GM06990 (cell line): ENCODE measurements around the gene GLIS1.

Experiments
- DNase-seq: peaks from one replicate; pipeline ENCODE4 v3.0.0-alpha.2; 2011; ENCODE audit not compliant: insufficient read length; ENCODE audit errors: extremely low read depth
- H3K27me3 ChIP-seq: replicated peaks from 2 replicates; pipeline ENCODE4 v1.6.0; 2011; ENCODE audit warnings: low read length; ENCODE audit not compliant: control insufficient read depth, insufficient read depth
- H3K36me3 ChIP-seq: 2 replicates; pipeline ENCODE4 v1.5.1; 2011; ENCODE audit warnings: low read length; ENCODE audit not compliant: control insufficient read depth, insufficient read depth
- H3K4me3 ChIP-seq: replicated peaks from 2 replicates; pipeline ENCODE4 v1.5.1; 2011; ENCODE audit warnings: low read depth, mild to moderate bottlenecking, control low read depth, low read length
- TF ChIP-seq, protein P1 (sequence below): IDR thresholded peaks from 2 replicates; pipeline ENCODE4 v1.5.1; 2011; ENCODE audit warnings: low read length, control low read depth, mild to moderate bottlenecking, inconsistent platforms; ENCODE audit not compliant: insufficient read depth, poor library complexity, severe bottlenecking

GLIS1 gene

DNA sequence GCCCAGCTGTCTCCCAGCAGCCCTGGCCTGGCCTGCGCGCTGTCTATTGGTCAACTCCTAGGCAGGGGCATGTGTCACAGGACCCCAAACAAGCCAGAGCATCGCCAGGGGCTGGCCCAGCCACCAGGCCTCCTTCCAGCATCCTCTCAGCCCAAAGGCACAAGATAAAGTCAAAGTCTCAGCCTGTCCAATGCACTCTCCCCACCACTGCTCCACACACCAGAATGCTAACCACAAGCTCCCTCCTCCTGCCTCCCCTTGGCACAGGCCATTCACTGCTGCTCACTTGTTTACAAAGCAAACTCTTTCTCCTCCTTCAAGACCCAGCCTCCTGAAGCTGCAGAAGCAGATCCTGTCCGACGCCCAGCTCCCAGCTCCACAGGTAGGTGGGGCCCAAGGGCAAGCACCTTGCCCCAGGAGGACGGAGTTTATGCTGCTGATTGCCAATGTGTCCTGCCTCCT lies 146.4 kb downstream of the GLIS1 start:
- no peak overlapping the region for H3K4me3 ChIP-seq
- no peak for DNase-seq
- H3K27me3 ChIP-seq, result peaks cover 1% of the 10 kb centered on the region; the same call in 1 of the 2 replicates
- TF ChIP-seq, protein P1, sequence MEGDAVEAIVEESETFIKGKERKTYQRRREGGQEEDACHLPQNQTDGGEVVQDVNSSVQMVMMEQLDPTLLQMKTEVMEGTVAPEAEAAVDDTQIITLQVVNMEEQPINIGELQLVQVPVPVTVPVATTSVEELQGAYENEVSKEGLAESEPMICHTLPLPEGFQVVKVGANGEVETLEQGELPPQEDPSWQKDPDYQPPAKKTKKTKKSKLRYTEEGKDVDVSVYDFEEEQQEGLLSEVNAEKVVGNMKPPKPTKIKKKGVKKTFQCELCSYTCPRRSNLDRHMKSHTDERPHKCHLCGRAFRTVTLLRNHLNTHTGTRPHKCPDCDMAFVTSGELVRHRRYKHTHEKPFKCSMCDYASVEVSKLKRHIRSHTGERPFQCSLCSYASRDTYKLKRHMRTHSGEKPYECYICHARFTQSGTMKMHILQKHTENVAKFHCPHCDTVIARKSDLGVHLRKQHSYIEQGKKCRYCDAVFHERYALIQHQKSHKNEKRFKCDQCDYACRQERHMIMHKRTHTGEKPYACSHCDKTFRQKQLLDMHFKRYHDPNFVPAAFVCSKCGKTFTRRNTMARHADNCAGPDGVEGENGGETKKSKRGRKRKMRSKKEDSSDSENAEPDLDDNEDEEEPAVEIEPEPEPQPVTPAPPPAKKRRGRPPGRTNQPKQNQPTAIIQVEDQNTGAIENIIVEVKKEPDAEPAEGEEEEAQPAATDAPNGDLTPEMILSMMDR, result peak; percentile 26
- H3K36me3 ChIP-seq, result no peaks in the 10 kb centered on the region

DNA sequence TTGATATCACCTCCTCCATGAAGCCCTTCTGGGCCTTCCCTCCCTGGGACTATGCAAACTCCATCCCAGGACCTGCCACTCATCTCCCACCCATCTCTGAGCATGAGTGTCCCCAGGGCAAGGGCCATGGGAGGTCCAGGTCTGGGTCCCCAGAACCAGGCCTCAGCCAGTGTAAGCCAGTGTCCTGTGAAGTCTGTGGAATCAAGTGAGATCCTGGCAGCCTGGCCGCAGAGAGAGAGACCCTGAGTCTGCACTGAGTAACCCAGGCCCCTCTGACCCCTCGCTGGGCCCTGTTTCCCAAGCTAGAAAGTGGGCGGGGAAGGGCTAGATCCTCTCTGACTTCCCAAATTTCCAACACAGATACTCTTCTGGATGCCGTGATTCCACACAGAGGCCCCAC lies 147.0 kb downstream of the GLIS1 start:
- no peak overlapping the region for H3K4me3 ChIP-seq
- TF ChIP-seq, protein P1, result no peak

DNA sequence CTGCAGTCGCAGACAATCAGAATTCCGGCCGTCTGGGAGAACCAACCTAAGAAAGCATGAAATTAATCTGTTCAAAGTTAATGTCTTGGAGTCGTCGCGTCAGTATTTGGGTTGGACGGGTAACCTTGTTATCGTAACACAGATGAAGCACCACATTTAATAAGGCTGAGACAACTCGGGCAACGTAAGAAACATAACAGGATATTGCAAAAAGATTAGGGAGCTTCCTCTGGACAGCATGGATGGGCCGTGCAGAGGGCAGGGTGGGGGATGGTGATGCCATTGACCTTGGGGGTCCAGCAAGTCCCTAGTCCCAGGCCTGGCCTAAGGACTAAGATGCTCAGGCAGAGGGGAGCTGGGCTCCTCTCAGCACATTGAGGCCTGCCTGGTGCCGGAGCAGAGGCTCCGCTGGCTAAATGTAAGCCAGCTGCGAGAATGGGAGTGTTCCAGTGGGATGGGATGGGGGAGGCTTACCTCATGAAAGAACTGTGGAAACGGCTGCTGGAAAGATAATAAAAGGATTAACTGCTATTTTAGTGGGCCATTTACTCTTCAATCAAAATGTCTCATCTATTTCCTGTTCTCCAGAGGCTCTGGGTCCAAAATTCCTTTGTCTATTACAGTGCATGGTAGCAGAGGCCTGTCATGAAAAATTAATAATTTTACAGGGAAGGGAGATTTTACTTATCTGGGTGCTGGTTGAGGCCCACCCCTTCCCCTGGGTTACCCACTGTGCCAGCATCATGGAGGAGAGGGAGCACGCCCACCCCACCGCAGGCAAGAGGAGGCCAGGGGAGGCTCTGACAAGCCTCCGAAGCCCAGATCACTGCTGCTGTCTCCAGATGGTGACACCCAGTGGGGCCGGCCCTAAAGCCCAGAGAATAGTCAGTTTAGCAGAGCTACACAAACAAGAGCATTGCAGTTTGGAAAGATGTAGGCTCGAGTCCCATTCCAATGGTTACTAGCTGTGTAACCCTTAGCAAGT lies 148.1 kb downstream of the GLIS1 start:
- DNase-seq, result no peak
- Histone ChIP-seq H3K27me3 (peaks cover 1% of the 10 kb centered on the region; the same call in 1 of the 2 replicates), H3K4me3 (no peak overlapping the region), H3K36me3 (no peaks in the 10 kb centered on the region)
- TF ChIP-seq, protein P1, result no peak

More for the DNA sequence above, 147.0 kb downstream of the GLIS1 start:
- DNase-seq, result no peak
- Histone ChIP-seq H3K36me3 (no peaks in the 10 kb centered on the region), H3K27me3 (peaks cover 1% of the 10 kb centered on the region; the same call in 1 of the 2 replicates)

DNA sequence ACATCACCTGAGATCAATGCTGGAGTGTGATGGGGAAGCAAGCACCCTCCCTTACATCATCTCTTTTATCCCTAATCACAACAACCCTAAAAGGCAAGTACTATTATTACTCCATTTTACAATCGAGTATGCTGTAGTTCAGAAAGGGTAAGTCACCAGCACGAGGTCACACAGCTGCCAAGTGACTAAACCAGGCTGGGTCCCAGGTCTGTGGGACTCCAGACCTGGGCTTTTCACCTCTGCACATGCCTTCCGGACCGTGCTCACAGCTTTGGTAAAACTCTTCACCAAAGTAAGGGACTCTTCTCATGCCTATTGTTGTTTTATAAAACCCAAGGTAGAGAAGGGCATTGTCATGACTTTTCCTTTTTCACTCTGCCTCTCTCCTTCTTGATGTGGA lies 148.9 kb downstream of the GLIS1 start:
- Histone ChIP-seq H3K4me3 (no peak overlapping the region), H3K36me3 (no peaks in the 10 kb centered on the region), H3K27me3 (peaks cover 1% of the 10 kb centered on the region)
- TF ChIP-seq, protein P1, result no peak
- no peak for DNase-seq

DNA sequence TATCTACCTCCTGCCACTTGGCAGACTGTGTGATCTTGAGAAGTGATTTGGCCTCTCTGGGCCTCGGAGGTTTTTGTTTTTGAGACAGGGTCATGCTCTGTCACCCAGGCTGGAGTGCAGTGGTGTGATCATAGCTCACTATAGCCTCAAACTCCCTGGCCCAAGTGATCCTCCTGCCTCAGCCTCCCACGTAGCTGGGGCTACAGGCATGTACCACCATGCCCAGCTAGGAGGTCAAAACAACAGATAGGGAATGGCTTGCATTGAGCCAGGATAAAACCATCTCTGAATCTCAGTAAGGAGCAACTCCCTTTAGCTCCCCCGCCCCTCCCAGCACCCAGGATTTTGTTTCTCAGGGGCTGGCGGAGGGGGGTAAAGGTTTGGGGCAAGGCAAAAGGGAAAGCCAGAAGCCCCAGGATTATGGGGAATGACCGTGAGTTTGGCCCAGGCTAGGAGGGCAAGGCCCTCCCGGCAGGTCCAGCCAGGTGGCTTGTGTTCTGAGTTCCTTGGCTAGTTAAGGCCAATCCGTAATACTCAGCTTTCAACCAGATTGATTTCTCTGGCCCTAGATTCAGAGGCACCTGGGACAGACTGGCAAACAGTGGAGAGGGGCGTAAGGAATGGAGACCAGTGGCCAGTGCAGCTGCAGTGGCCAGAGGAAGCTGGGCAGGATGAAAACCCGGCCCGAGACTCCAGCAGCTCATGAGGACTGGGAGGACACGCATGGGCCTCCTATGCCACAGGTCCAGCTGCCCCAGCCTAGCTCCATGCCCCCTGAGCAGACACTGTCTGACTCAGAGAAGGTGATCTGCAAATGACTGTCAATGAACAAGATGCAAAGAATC lies 149.7 kb downstream of the GLIS1 start:
- TF ChIP-seq, protein P1, result no peak
- H3K4me3 ChIP-seq, result no peak overlapping the region
- H3K36me3 ChIP-seq, result no peaks in the 10 kb centered on the region
- H3K27me3 ChIP-seq, result peaks cover 1% of the 10 kb centered on the region
- DNase-seq, result no peak
